ENCODE results near the gene MRPL36.
"Not testable (repeated sequence)": the region's sequence is repeated elsewhere in the genome, so short reads cannot be mapped to it uniquely, and the experiment has no call there.

The MRPL36 gene

GRCh38 chr5:1796371-1797102, 3.1 kb downstream of the MRPL36 start:
- no peak for DNase-seq (ENCODE audit: low read depth)

- DNase-seq (ENCODE audit: low read depth), result no peak
Measured at GRCh38 chr5:1795931-1796330, 3.7 kb downstream of the MRPL36 start.

- no peak for DNase-seq (ENCODE audit: low read depth)
Measured at GRCh38 chr5:1795506-1795905, 4.1 kb downstream of the MRPL36 start.

GRCh38 chr5:1794901-1795290, 4.7 kb downstream of the MRPL36 start:
- no peak for DNase-seq (ENCODE audit: low read depth)

GRCh38 chr5:1793966-1794900, 5.4 kb downstream of the MRPL36 start:
- DNase-seq (ENCODE audit: low read depth), result no peak

- DNase-seq (ENCODE audit: low read depth), result no peak
Measured at GRCh38 chr5:1793301-1793740, 6.3 kb downstream of the MRPL36 start.

- no peak for DNase-seq (ENCODE audit: low read depth)
Measured at GRCh38 chr5:1792842-1793266, 6.8 kb downstream of the MRPL36 start.

- no peak for DNase-seq (ENCODE audit: low read depth)
Measured at GRCh38 chr5:1791176-1791575, 8.5 kb downstream of the MRPL36 start.

- DNase-seq (ENCODE audit: low read depth), result peak; percentile 95
Measured at GRCh38 chr5:1789834-1790471, 9.7 kb downstream of the MRPL36 start.

GRCh38 chr5:1789438-1789833, 10.2 kb downstream of the MRPL36 start:
- not testable (repeated sequence) for DNase-seq (ENCODE audit: low read depth)

- no peak for DNase-seq (ENCODE audit: low read depth)
Measured at GRCh38 chr5:1788828-1789227, 10.8 kb downstream of the MRPL36 start.

- DNase-seq (ENCODE audit: low read depth), result no peak
Measured at GRCh38 chr5:1788200-1788599, 11.4 kb downstream of the MRPL36 start.

GRCh38 chr5:1787472-1788047, 12.1 kb downstream of the MRPL36 start:
- no peak for DNase-seq (ENCODE audit: low read depth)

- DNase-seq (ENCODE audit: low read depth), result no peak
Measured at GRCh38 chr5:1786621-1787471, 12.8 kb downstream of the MRPL36 start.

- no peak for DNase-seq (ENCODE audit: low read depth)
Measured at GRCh38 chr5:1785984-1786383, 13.7 kb downstream of the MRPL36 start.

- no peak for DNase-seq (ENCODE audit: low read depth)
Measured at GRCh38 chr5:1785062-1785461, 14.6 kb downstream of the MRPL36 start.

GRCh38 chr5:1784197-1785050, 15.2 kb downstream of the MRPL36 start:
- no peak for DNase-seq (ENCODE audit: low read depth)

GRCh38 chr5:1783216-1783554, 16.5 kb downstream of the MRPL36 start:
- no peak for DNase-seq (ENCODE audit: low read depth)

- no peak for DNase-seq (ENCODE audit: low read depth)
Measured at GRCh38 chr5:1782385-1783215, 17.0 kb downstream of the MRPL36 start.

All from HS-5 (cell line).